ENCODE measurements around the gene SDK1. TPM values are rescaled to one million over a fixed set of nuclear protein-coding genes. Genes with fewer than 3 reads are reported as not detected.

The SDK1 gene
- total RNA-seq, 1 donor, result 0.36 TPM

- Histone ChIP-seq H3K4me1 (ENCODE audit: insufficient read depth, low read length) (no peaks in the 10 kb centered on the region), H3K4me2 (ENCODE audit: insufficient read depth, low read length) (no peak overlapping the region), H3K27ac (ENCODE audit: low read depth, low read length) (no peak overlapping the region), H3K9me3 (ENCODE audit: low read depth, low read length) (no peaks in the 10 kb centered on the region), H3K36me3 (ENCODE audit: insufficient read depth, low read length) (no peaks in the 10 kb centered on the region), H4K20me1 (ENCODE audit: insufficient read depth, low read length) (no peaks in the 10 kb centered on the region), H3K27me3 (ENCODE audit: insufficient read depth, low read length) (no peaks in the 10 kb centered on the region), H3K79me2 (ENCODE audit: insufficient read depth, low read length) (no peaks in the 10 kb centered on the region), H2AFZ (ENCODE audit: low read length) (no peak overlapping the region), H3K4me3 (ENCODE audit: insufficient read depth, low read length) (no peak overlapping the region)
- TF ChIP-seq CTCF (IDR thresholded peaks at IDR 0.05; ENCODE audit: extremely low read depth, low read depth, low read length), result no peak
- DNase-seq (ENCODE audit: insufficient read length, low spot score, missing footprints), result no peak
These were observed 766.4 kb downstream of the SDK1 start for GRCh38 chr7:4067476-4067760.

GRCh38 chr7:4067874-4068273 is 766.8 kb downstream of the SDK1 start:
- no peaks in the 10 kb centered on the region for H3K27me3 ChIP-seq (ENCODE audit: insufficient read depth, low read length)
- H3K27ac ChIP-seq (ENCODE audit: low read depth, low read length), result no peak overlapping the region
- H3K4me1 ChIP-seq (ENCODE audit: insufficient read depth, low read length), result no peaks in the 10 kb centered on the region
- H3K9me3 ChIP-seq (ENCODE audit: low read depth, low read length), result no peaks in the 10 kb centered on the region
- no peak overlapping the region for H3K4me2 ChIP-seq (ENCODE audit: insufficient read depth, low read length)
- H2AFZ ChIP-seq (ENCODE audit: low read length), result no peak overlapping the region
- no peak for DNase-seq (ENCODE audit: insufficient read length, low spot score, missing footprints)
- no peaks in the 10 kb centered on the region for H4K20me1 ChIP-seq (ENCODE audit: insufficient read depth, low read length)
- no peak for TF ChIP-seq CTCF (IDR thresholded peaks at IDR 0.05; ENCODE audit: extremely low read depth, low read depth, low read length)
- H3K79me2 ChIP-seq (ENCODE audit: insufficient read depth, low read length), result no peaks in the 10 kb centered on the region
- no peaks in the 10 kb centered on the region for H3K36me3 ChIP-seq (ENCODE audit: insufficient read depth, low read length)
- H3K4me3 ChIP-seq (ENCODE audit: insufficient read depth, low read length), result no peak overlapping the region

- Histone ChIP-seq H3K27me3 (ENCODE audit: insufficient read depth, low read length) (no peaks in the 10 kb centered on the region), H2AFZ (ENCODE audit: low read length) (no peak overlapping the region), H3K9me3 (ENCODE audit: low read depth, low read length) (no peaks in the 10 kb centered on the region), H3K4me3 (ENCODE audit: insufficient read depth, low read length) (no peak overlapping the region), H3K27ac (ENCODE audit: low read depth, low read length) (no peak overlapping the region), H3K79me2 (ENCODE audit: insufficient read depth, low read length) (no peaks in the 10 kb centered on the region), H4K20me1 (ENCODE audit: insufficient read depth, low read length) (no peaks in the 10 kb centered on the region), H3K4me2 (ENCODE audit: insufficient read depth, low read length) (no peak overlapping the region), H3K36me3 (ENCODE audit: insufficient read depth, low read length) (no peaks in the 10 kb centered on the region), H3K4me1 (ENCODE audit: insufficient read depth, low read length) (no peaks in the 10 kb centered on the region)
- DNase-seq (ENCODE audit: insufficient read length, low spot score, missing footprints), result no peak
- no peak for TF ChIP-seq CTCF (IDR thresholded peaks at IDR 0.05; ENCODE audit: extremely low read depth, low read depth, low read length)
These were observed 767.2 kb downstream of the SDK1 start for GRCh38 chr7:4068286-4068685.

- Histone ChIP-seq H3K4me3 (ENCODE audit: insufficient read depth, low read length) (no peak overlapping the region), H3K79me2 (ENCODE audit: insufficient read depth, low read length) (no peaks in the 10 kb centered on the region), H3K4me1 (ENCODE audit: insufficient read depth, low read length) (no peaks in the 10 kb centered on the region), H3K27ac (ENCODE audit: low read depth, low read length) (no peak overlapping the region), H3K27me3 (ENCODE audit: insufficient read depth, low read length) (no peaks in the 10 kb centered on the region), H4K20me1 (ENCODE audit: insufficient read depth, low read length) (no peaks in the 10 kb centered on the region), H3K9me3 (ENCODE audit: low read depth, low read length) (no peaks in the 10 kb centered on the region), H3K4me2 (ENCODE audit: insufficient read depth, low read length) (no peak overlapping the region), H2AFZ (ENCODE audit: low read length) (no peak overlapping the region), H3K36me3 (ENCODE audit: insufficient read depth, low read length) (no peaks in the 10 kb centered on the region)
- DNase-seq (ENCODE audit: insufficient read length, low spot score, missing footprints), result no peak
- no peak for TF ChIP-seq CTCF (IDR thresholded peaks at IDR 0.05; ENCODE audit: extremely low read depth, low read depth, low read length)
These were observed 768.4 kb downstream of the SDK1 start for GRCh38 chr7:4069268-4070095.

Measured in osteoblast (primary cell).